ENCODE measurements around the gene WAC. TPM values are rescaled to one million over a fixed set of nuclear protein-coding genes. Genes with fewer than 3 reads are reported as not detected.
"Not testable (repeated sequence)": the region's sequence is repeated elsewhere in the genome, so short reads cannot be mapped to it uniquely, and the experiment has no call there.

Gene WAC
- total RNA-seq, 4 donors from 2014 or later, result 141 to 162 (median 155) TPM

DNA sequence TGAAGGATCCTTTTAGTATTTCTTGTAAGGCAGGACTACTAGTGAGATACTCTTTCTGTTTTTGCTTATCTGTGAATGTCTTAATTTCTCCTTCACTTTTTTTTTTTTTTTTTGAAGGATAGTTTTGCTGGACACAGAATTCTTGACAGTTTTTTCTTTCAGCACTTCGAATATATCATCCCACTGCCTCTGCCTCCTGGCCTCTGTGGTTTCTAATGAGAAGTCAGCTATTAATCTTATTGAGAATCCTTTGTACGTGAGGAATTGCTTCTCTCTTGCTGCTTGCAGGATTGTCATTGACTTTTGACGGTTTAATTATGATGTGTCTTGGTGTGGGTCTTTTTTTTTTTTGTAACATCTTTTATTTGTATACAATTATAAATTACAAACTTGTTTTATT, 12.6 kb upstream of the WAC start:
- 96 to 100% methylated on average over 3 of the region's 3 CpGs for WGBS, 2 donors (ENCODE audit: low coverage in 1 of 2)
- peaks cover 0 to 19% of the 10 kb centered on the region in 2 donors for H3K36me3 ChIP-seq
- ATAC-seq, result no peak
- H3K4me1 ChIP-seq, result no peaks in the 10 kb centered on the region
- no peak overlapping the region for H3K4me3 ChIP-seq
- H3K27me3 ChIP-seq, result no peaks in the 10 kb centered on the region
- H3K27ac ChIP-seq, result no peak overlapping the region
- TF ChIP-seq CTCF (IDR thresholded peaks at IDR 0.05), result no peak
- TF ChIP-seq POLR2A (IDR thresholded peaks at IDR 0.05), result no peak
- TF ChIP-seq POLR2AphosphoS5 (IDR thresholded peaks at IDR 0.05), result no peak
- no peak for TF ChIP-seq EP300 (IDR thresholded peaks at IDR 0.05)
- H3K9me3 ChIP-seq, result peaks cover 0 to 18% (median 0%) of the 10 kb centered on the region in 3 donors

DNA sequence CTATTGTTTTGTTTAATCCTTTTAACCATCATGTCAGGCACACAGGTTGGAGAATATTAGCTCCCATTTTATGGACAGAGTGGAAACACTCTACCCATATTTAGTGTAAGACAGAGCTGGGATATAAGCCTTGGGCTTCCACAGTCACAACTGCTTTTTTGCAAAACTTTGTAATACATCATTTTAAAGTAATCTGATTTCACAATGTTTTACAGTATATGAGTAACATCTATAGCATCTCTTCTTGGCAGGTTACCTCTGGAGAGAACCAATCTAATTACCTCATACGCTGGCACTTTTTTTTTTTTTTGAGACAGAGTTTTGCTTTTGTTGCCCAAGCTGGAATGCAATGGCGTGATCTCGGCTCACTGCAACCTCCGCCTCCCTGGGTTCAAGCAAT, 12.1 kb upstream of the WAC start:
- 94 to 100% methylated on average over 1 to 4 of the region's 4 CpGs for WGBS, 2 donors (ENCODE audit: low coverage in 1 of 2)
- ATAC-seq, H3K4me3 ChIP-seq, H3K4me1 ChIP-seq, H3K27ac ChIP-seq, H3K27me3 ChIP-seq: not testable (repeated sequence)
- H3K36me3 ChIP-seq, result peaks cover 0 to 23% of the 10 kb centered on the region in 2 donors
- peaks cover 0 to 18% (median 0%) of the 10 kb centered on the region in 3 donors for H3K9me3 ChIP-seq

- H3K27ac ChIP-seq, H3K4me1 ChIP-seq, ATAC-seq, H3K27me3 ChIP-seq, H3K4me3 ChIP-seq: not testable (repeated sequence)
- Histone ChIP-seq H3K9me3 (peaks cover 0 to 18% (median 0%) of the 10 kb centered on the region in 3 donors), H3K36me3 (peaks cover 0 to 24% of the 10 kb centered on the region in 2 donors)
- WGBS, 2 donors (ENCODE audit: low coverage in 1 of 2), result 93 to 100% methylated on average over 3 to 7 of the region's 11 CpGs
Observed at GRCh38 chr10:28521961-28522360, 11.0 kb upstream of the WAC start.

DNA sequence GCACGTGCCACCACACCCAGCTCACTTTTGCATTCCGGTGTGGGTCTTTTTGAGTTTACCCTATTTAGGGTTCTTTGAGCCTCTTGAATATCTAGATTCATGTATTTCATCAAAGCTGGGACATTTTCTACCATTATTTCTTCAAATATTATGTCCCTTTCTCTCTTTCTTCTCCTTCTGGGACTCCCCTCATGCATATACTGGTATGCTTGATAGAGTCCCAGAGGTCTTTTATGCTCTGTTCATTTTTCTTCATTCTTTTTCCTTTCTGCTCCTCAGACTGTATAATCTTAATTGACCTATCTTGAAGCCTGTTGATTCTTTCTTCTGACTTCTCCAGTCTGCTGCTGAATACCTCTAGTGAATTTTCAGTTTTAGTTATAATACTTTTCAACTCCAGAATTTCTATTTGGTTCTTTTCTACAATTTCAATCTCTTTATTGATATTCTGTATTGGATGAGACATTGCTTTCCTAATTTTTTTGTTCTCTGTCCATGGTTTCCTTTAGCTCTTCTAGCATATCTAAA, 9.1 kb upstream of the WAC start:
- no peak overlapping the region for H3K27ac ChIP-seq
- H3K27me3 ChIP-seq, result no peaks in the 10 kb centered on the region
- peaks cover 0 to 15% (median 0%) of the 10 kb centered on the region in 3 donors for H3K9me3 ChIP-seq
- no peak overlapping the region for H3K4me3 ChIP-seq
- TF ChIP-seq POLR2A (IDR thresholded peaks at IDR 0.05) (no peak), POLR2AphosphoS5 (IDR thresholded peaks at IDR 0.05) (no peak), CTCF (IDR thresholded peaks at IDR 0.05) (no peak), EP300 (IDR thresholded peaks at IDR 0.05) (no peak)
- H3K36me3 ChIP-seq, result peaks cover 0 to 24% of the 10 kb centered on the region in 2 donors
- 100% methylated on average over 2 of the region's 2 CpGs for WGBS, 2 donors (ENCODE audit: low coverage in 1 of 2)
- ATAC-seq, result no peak
- H3K4me1 ChIP-seq, result no peaks in the 10 kb centered on the region

- 83% methylated on average over 1 of the region's 3 CpGs; no CpG with 5 or more reads in 1 of the 2 donors for WGBS, 2 donors (ENCODE audit: low coverage in 1 of 2)
Observed at GRCh38 chr10:28530751-28531150, 2.2 kb upstream of the WAC start.

More at GRCh38 chr10:28530751-28531150, 2.2 kb upstream of the WAC start:
- ATAC-seq, result no peak
- no peak overlapping the region for H3K27ac ChIP-seq
- H3K4me1 ChIP-seq, result peaks cover 0 to 44% (median 8%) of the 10 kb centered on the region in 3 donors
- no peaks in the 10 kb centered on the region for H3K9me3 ChIP-seq
- no peaks in the 10 kb centered on the region for H3K27me3 ChIP-seq
- peaks cover 0 to 6% of the 10 kb centered on the region in 2 donors for H3K36me3 ChIP-seq
- H3K4me3 ChIP-seq, result no peak overlapping the region
- TF ChIP-seq CTCF (IDR thresholded peaks at IDR 0.05) (no peak), EP300 (IDR thresholded peaks at IDR 0.05) (no peak), POLR2A (IDR thresholded peaks at IDR 0.05) (no peak), POLR2AphosphoS5 (IDR thresholded peaks at IDR 0.05) (no peak)
